T-helper 17 cell (primary cell): ENCODE results near the gene HNRNPM. TPM values are rescaled to one million over a fixed set of nuclear protein-coding genes. Genes with fewer than 3 reads are reported as not detected.

Source experiments
- ATAC-seq: fragments of 150-1000 bp; cut with Tn5 transposase; 2 replicates; pipeline ENCODE4 v1.10.0; 2021; ENCODE audit warnings: mild to moderate bottlenecking, moderate library complexity
- DNase-seq, 3 donors: peaks; one replicate each; pipeline versions ENCODE4 v3.0.0 to v3.0.0-alpha.2; 2020 to 2021
- H3K9me3 ChIP-seq: one replicate; pipeline ENCODE4 v1.7.0; 2013; ENCODE audit warnings: low read length, mild to moderate bottlenecking; ENCODE audit not compliant: control insufficient read depth, poor library complexity, severe bottlenecking
- H3K27ac Mint-ChIP-seq: one replicate; pipeline ENCODE4 v1.8.0; 2022; ENCODE audit warnings: mild to moderate bottlenecking, moderate library complexity, mixed read lengths
- H3K27me3 Mint-ChIP-seq: one replicate; pipeline ENCODE4 v1.8.0; 2022; ENCODE audit warnings: mixed read lengths
- H3K36me3 Mint-ChIP-seq: one replicate; pipeline ENCODE4 v1.8.0; 2022; ENCODE audit warnings: low read depth, mixed read lengths
- H3K4me1 Mint-ChIP-seq: one replicate; pipeline ENCODE4 v1.8.0; 2022; ENCODE audit warnings: mild to moderate bottlenecking, mixed read lengths
- H3K4me3 Mint-ChIP-seq: one replicate; pipeline ENCODE4 v1.8.0; 2022; ENCODE audit warnings: mild to moderate bottlenecking, moderate library complexity, mixed read lengths
- total RNA-seq, 4 donors: library from RNA in 2 of 4; stranded (reverse) in 2 of 4; gene quantifications; one replicate each; pipeline ENCODE4 v1.2.3 and lab custom pipeline; 2022 to 2026

The HNRNPM gene
- total RNA-seq, 2 donors from 2014 or later, result 248 to 259 TPM

- Mint-ChIP-seq H3K4me1 (peaks cover 25% of the 10 kb centered on the region), H3K4me3 (peak overlapping the region; percentile 67), H3K27me3 (no peaks in the 10 kb centered on the region), H3K36me3 (peaks cover 3% of the 10 kb centered on the region), H3K27ac (peak overlapping the region; percentile 90)
- DNase-seq (no peak), ATAC-seq (no peak)
- H3K9me3 ChIP-seq, result no peaks in the 10 kb centered on the region
Measured at GRCh38 chr19:8488365-8488764, 43.6 kb downstream of the HNRNPM start.

GRCh38 chr19:8489561-8490394 lies 45.0 kb downstream of the HNRNPM start:
- Mint-ChIP-seq H3K27ac (peak overlapping the region; percentile 78), H3K27me3 (no peaks in the 10 kb centered on the region), H3K4me1 (peaks cover 28% of the 10 kb centered on the region), H3K36me3 (peaks cover 3% of the 10 kb centered on the region), H3K4me3 (peak overlapping the region; percentile 21)
- H3K9me3 ChIP-seq, result no peaks in the 10 kb centered on the region
- no peak for ATAC-seq
- DNase-seq, result no peak

- Mint-ChIP-seq H3K36me3 (peaks cover 3% of the 10 kb centered on the region), H3K4me1 (peaks cover 28% of the 10 kb centered on the region), H3K27ac (peak overlapping the region; percentile 78), H3K4me3 (peak overlapping the region; percentile 52), H3K27me3 (no peaks in the 10 kb centered on the region)
- ATAC-seq, result no peak
- no peak for DNase-seq
- no peaks in the 10 kb centered on the region for H3K9me3 ChIP-seq
Measured at GRCh38 chr19:8490395-8490760, 45.6 kb downstream of the HNRNPM start.

- H3K4me1 Mint-ChIP-seq, result peaks cover 30% of the 10 kb centered on the region
- DNase-seq, result no peak
- no peak for ATAC-seq
- peaks cover 3% of the 10 kb centered on the region for H3K36me3 Mint-ChIP-seq
- H3K4me3 Mint-ChIP-seq, result peak overlapping the region; percentile 52
- H3K9me3 ChIP-seq, result no peaks in the 10 kb centered on the region
- H3K27me3 Mint-ChIP-seq, result no peaks in the 10 kb centered on the region
- H3K27ac Mint-ChIP-seq, result peak overlapping the region; percentile 78
Measured at GRCh38 chr19:8490873-8491272, 46.1 kb downstream of the HNRNPM start.

- H3K27ac Mint-ChIP-seq, result peak overlapping the region; percentile 78
- H3K27me3 Mint-ChIP-seq, result no peaks in the 10 kb centered on the region
Measured at GRCh38 chr19:8491574-8491973, 46.8 kb downstream of the HNRNPM start.

GRCh38 chr19:8494158-8494557 lies 49.4 kb downstream of the HNRNPM start:
- Mint-ChIP-seq H3K27me3 (no peaks in the 10 kb centered on the region), H3K4me3 (no peak overlapping the region), H3K36me3 (no peaks in the 10 kb centered on the region), H3K27ac (peak overlapping the region; percentile 45), H3K4me1 (peaks cover 6% of the 10 kb centered on the region)
- H3K9me3 ChIP-seq, result no peaks in the 10 kb centered on the region
- DNase-seq (no peak), ATAC-seq (peak; percentile 22)

More at GRCh38 chr19:8491574-8491973, 46.8 kb downstream of the HNRNPM start:
- H3K4me3 Mint-ChIP-seq, result no peak overlapping the region
- no peak for ATAC-seq
- peaks cover 26% of the 10 kb centered on the region for H3K4me1 Mint-ChIP-seq
- no peaks in the 10 kb centered on the region for H3K9me3 ChIP-seq
- H3K36me3 Mint-ChIP-seq, result peaks cover 3% of the 10 kb centered on the region
- no peak for DNase-seq

GRCh38 chr19:8498295-8498694 lies 53.5 kb downstream of the HNRNPM start:
- Mint-ChIP-seq H3K4me3 (no peak overlapping the region), H3K27me3 (no peaks in the 10 kb centered on the region), H3K36me3 (no peaks in the 10 kb centered on the region), H3K27ac (no peak overlapping the region), H3K4me1 (peaks cover 12% of the 10 kb centered on the region)
- no peak for ATAC-seq
- H3K9me3 ChIP-seq, result no peaks in the 10 kb centered on the region
- DNase-seq, result no peak

- Mint-ChIP-seq H3K4me1 (peaks cover 11% of the 10 kb centered on the region), H3K36me3 (no peaks in the 10 kb centered on the region), H3K27me3 (no peaks in the 10 kb centered on the region), H3K27ac (no peak overlapping the region), H3K4me3 (no peak overlapping the region)
- ATAC-seq (no peak), DNase-seq (no peak)
- no peaks in the 10 kb centered on the region for H3K9me3 ChIP-seq
Measured at GRCh38 chr19:8499048-8499833, 54.5 kb downstream of the HNRNPM start.

- Mint-ChIP-seq H3K4me3 (no peak overlapping the region), H3K36me3 (no peaks in the 10 kb centered on the region), H3K4me1 (peaks cover 11% of the 10 kb centered on the region), H3K27me3 (no peaks in the 10 kb centered on the region), H3K27ac (no peak overlapping the region)
- ATAC-seq (no peak), DNase-seq (no peak)
- H3K9me3 ChIP-seq, result no peaks in the 10 kb centered on the region
Measured at GRCh38 chr19:8500158-8500557, 55.4 kb downstream of the HNRNPM start.

GRCh38 chr19:8501516-8501915 lies 56.7 kb downstream of the HNRNPM start:
- ATAC-seq, result no peak
- peaks cover 15% of the 10 kb centered on the region for H3K4me1 Mint-ChIP-seq
- H3K27me3 Mint-ChIP-seq, result no peaks in the 10 kb centered on the region
- DNase-seq, result no peak
- no peaks in the 10 kb centered on the region for H3K9me3 ChIP-seq
- no peak overlapping the region for H3K27ac Mint-ChIP-seq
- no peaks in the 10 kb centered on the region for H3K36me3 Mint-ChIP-seq
- H3K4me3 Mint-ChIP-seq, result no peak overlapping the region

- H3K9me3 ChIP-seq, result no peaks in the 10 kb centered on the region
- no peak for ATAC-seq
- Mint-ChIP-seq H3K36me3 (no peaks in the 10 kb centered on the region), H3K27me3 (no peaks in the 10 kb centered on the region), H3K27ac (no peak overlapping the region), H3K4me3 (no peak overlapping the region), H3K4me1 (peaks cover 16% of the 10 kb centered on the region)
- DNase-seq, result no peak
Measured at GRCh38 chr19:8501981-8502380, 57.2 kb downstream of the HNRNPM start.

- no peaks in the 10 kb centered on the region for H3K36me3 Mint-ChIP-seq
- H3K4me1 Mint-ChIP-seq, result peaks cover 16% of the 10 kb centered on the region
- H3K4me3 Mint-ChIP-seq, result no peak overlapping the region
- ATAC-seq (no peak), DNase-seq (no peak)
- H3K27ac Mint-ChIP-seq, result peak overlapping the region; percentile 8
- no peaks in the 10 kb centered on the region for H3K9me3 ChIP-seq
- no peaks in the 10 kb centered on the region for H3K27me3 Mint-ChIP-seq
Measured at GRCh38 chr19:8503510-8503909, 58.7 kb downstream of the HNRNPM start.

GRCh38 chr19:8504171-8504570 lies 59.4 kb downstream of the HNRNPM start:
- ATAC-seq, result no peak
- H3K27me3 Mint-ChIP-seq, result no peaks in the 10 kb centered on the region
- DNase-seq, result no peak
- peak overlapping the region; percentile 41 for H3K4me3 Mint-ChIP-seq
- no peaks in the 10 kb centered on the region for H3K36me3 Mint-ChIP-seq
- no peaks in the 10 kb centered on the region for H3K9me3 ChIP-seq
- peaks cover 16% of the 10 kb centered on the region for H3K4me1 Mint-ChIP-seq
- no peak overlapping the region for H3K27ac Mint-ChIP-seq
